ENCODE measurements around the gene TSPYL6.

Gene TSPYL6

GRCh38 chr2:54255230-54256090, 569 bp downstream of the TSPYL6 start:
- no peak for DNase-seq (ENCODE audit: low spot score)

DNA sequence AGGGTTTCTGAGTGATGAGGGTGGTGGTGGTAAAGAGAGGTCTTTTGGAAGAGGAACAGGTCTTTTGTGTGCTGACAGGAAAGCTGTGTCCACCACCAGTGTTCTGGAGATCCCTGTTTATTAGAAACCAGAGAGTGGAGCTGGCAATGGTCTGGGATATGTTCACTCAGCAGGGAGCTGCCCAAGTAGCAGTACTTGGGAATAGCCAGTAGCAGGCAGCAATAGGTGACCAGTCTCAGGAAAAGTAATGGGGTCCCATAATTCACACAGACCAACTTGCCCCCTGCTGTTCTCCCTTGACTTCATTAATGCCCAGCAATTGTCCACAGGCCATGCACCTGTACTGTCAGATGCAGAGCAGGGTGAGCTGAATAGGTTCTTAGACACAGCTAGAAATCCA, 1.8 kb downstream of the TSPYL6 start:
- no peak for DNase-seq (ENCODE audit: low spot score)

- DNase-seq (ENCODE audit: low spot score): no peak
These were observed 6.4 kb downstream of the TSPYL6 start for GRCh38 chr2:54249629-54250028.

GRCh38 chr2:54247115-54247514, 8.9 kb downstream of the TSPYL6 start:
- no peak for DNase-seq (ENCODE audit: low spot score)

- no peak for DNase-seq (ENCODE audit: low spot score)
These were observed 15.2 kb downstream of the TSPYL6 start for GRCh38 chr2:54240515-54241469.

DNA sequence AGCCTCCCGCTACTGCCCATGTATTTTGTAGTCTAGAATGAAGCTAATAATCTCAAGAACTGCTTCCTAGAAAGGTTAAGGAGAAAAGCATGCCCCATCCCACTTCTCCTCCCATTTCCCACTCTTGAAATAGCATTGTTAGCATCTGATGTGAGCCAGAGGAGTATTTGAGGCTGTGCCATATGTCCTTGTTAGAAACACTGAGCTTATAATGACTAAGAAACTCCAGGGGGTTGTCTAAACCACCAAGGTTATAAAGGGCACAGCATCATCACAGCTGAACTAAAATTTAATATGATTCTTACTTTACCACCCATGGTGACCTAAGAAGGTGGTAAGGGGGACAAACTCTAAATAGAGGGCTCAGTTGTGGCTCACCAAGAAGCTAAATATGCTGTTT, 16.6 kb downstream of the TSPYL6 start:
- DNase-seq (ENCODE audit: low spot score): no peak

DNA sequence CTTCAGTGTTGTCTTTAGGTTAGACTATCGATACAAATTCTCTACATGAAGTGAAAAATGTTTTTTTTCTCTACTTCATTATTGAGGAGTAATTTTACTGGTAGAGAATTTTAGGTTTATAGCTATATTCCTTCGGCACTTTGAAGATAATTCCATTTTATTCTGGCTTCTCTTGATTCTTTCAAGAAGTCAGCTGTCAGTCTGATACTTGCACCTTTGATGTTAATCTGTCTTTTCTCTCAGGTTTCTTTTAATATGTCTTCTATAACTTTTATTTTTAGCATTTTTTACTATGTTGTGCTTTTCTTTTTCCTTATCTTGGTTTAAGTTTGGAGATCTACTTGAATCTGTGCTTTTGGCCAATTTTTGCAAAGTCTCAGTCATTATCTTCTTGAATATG, 18.6 kb downstream of the TSPYL6 start:
- DNase-seq (ENCODE audit: low spot score): no peak

DNA sequence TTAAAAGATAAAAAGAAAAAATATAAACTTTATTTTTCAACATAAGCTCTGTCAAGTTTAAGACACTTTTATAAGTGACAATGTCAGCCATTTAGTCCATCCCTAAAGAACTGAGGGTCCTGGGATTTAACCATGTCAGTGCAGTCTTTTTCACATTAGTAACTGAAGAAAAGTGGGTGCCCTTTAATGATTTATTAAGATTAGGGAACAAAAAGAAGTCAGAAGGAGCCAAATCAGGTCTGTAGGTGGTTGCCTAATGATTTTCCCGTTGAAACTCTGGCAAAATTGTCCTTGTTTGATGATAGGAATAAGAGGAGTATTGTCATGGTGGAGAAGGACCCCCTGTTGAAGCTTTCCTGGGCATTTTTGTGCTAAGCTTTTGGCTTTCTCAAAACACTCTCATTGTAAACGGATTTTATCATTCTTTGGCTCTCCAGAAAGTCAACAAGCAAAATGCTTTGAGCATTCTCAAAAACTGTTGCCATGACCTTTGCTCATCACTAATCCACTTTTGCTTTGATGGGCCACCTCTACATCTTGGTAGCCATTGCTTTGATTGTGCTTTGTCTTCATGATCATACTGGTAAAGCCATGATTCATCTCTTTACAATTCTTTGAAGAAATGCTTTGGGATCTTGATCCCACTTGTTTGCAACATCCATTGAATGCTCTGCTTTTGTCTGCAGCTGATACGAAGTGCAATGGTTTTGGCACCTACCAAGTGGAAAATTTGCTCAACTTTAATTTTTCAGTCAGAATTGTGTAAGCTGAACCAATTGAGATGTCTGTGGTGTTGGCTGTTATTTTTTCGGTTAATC, 22.0 kb downstream of the TSPYL6 start:
- DNase-seq (ENCODE audit: low spot score): no peak

DNA sequence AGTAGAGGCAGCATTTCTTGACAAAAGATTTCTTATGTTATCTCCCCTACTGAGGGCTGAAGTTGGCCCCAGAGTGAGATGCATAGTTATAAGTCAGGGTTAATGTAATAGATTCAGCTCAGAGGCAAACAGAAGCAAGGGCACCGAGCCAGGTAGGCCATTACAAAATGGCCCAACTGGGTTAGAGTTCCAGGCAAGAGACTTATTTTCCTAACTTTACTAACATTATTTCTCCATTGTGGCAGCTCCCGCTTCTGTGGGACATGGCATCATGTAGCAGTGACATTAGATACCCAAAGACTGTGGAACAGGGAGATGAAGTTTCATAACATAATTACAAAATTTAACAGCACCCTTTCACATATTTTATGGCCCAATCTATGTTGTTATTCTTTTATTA, 27.1 kb downstream of the TSPYL6 start:
- no peak for DNase-seq (ENCODE audit: low spot score)

DNA sequence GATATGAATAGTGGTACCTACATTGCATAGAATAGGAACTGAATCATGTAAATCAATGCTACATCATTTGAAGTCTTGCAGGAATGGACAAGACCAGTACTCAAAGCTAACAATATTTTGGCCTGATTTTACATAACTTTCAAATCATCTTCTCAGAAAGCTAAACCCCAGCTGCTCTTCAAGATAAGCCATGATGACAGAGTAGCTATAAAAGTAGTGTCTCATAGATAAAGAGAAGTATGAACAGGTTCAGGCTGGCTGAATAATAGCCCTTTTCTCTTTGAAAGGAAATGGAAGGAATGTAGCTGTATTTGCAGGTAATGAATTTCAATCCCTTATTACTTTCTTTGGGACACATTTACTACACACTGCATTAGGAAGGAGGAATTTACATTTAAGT, 28.2 kb downstream of the TSPYL6 start:
- no peak for DNase-seq (ENCODE audit: low spot score)

GRCh38 chr2:54226260-54226659, 29.8 kb downstream of the TSPYL6 start:
- peak; percentile 81 for DNase-seq (ENCODE audit: low spot score)

DNA sequence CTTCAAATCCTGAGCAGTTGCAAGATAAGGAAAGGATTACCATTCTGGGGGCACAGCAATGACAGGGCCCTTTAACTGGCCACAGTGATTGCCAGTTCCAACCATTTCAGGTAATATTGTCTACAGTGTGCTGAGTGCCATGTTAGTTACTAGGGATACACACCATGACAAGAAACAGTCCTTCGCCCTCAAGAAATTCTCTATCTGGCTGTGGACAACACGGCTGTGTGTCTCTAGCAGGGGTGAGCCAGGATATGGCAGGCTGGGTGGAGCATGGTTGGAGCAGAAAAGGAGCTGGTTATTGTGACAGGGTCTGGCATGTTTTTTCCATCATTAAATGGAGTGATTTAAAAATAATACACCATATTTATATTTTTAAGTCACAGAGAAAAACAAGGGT, 31.0 kb downstream of the TSPYL6 start:
- DNase-seq (ENCODE audit: low spot score): no peak

DNA sequence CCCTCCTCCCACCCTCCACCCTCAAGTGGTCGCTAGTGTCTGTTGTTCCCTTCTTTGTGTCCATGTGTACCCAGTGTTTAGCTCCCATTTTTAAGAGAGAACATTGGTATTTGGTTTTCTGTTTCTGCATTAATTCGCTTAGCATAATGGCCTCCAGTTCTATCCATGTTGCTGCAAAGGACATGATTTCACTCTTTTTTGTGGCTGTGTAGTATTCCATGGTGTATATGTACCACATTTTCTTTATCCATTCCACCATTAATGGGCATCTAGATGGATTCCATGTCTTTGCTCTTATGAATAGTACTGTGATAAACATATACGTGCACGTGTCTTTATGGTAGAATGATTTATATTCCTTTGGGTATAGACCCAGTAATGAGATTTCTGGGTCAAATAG, 42.9 kb downstream of the TSPYL6 start:
- no peak for DNase-seq (ENCODE audit: low spot score)

DNA sequence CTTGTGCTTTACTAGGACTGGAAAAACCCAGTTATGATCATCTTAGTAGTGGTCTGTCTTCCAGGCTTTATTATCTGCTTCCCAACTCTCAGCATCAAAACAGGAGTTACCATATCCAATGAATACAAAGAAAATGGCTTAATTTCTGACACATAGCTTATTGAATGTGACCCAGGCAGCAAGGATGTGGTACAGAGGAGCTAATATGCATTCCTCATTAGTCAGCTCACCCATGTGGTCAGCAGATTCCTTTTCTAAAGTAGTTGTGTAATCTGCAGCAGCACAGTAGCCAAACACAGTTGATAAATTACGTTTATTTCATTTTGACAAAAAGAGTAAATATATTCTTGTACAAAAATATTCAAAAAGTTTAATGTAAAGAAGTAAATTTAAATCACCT, 43.6 kb downstream of the TSPYL6 start:
- DNase-seq (ENCODE audit: low spot score): peak; percentile 44

GRCh38 chr2:54209379-54209778, 46.6 kb downstream of the TSPYL6 start:
- DNase-seq (ENCODE audit: low spot score): no peak

DNA sequence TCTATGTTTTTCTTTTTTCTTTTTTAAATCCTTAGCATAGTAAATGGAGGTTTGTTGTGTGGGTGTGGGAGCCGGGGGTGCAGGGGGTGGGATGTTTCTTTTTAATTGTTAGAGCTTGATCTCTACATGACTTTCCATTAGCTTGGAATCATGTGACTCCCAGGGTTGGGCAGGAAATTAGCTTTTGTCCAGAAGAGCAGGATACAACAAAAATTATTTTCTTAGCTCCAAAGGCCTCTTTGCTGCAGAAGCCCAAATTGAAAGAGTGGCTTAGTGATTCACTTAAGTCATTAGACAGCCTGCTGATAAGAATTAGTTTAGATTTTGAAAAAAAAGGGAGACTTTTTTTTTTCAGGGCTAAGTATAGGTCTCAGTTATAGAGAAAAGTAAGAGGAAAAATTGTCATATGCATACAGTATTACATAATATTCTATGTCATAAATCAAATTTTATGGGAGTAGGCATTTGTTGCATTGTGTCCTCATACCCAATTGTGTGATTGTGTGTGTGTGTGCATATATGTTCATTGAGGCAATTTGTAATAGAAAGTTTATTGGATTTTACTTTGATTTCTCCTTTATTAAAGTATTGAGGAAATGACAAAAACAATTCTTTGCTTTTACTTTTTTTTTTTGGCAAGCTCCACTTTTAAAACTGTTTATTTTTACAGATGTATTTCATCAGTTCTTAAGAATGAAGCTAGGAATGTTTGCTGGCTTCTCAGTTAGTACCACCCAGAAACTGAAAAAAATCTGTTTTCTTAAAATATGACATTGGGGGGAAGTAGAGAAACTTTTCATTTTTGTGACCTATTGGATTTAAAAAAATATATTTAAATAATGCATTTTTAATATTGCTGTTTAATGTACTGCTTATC, 47.4 kb downstream of the TSPYL6 start:
- DNase-seq (ENCODE audit: low spot score): no peak

DNA sequence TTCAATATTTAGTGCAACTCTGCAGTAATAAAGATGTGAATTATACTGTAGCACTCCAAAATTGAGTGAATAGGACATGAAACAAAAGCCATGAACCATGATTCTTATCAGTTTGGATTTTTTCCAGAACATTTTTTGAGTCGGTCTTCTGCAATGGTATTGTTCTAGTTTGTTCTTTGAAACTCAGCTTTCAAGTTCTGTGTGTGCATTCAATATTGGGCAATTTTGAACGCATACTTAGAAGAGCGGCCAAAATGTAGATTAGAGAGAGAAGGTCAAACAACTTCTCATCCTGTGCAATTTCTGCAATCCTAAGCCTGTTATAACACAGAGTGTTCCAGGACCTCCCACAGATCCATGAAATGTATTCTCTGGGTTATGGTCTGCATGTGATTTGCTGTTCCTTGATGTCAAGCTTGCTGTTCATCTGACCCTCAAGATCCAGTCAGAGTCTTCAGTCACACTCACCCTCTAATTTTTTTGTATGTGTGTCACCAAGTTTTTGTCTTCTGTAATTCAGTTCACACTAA, 48.3 kb downstream of the TSPYL6 start:
- DNase-seq (ENCODE audit: low spot score): no peak

GRCh38 chr2:54206596-54206995, 49.4 kb downstream of the TSPYL6 start:
- DNase-seq (ENCODE audit: low spot score): peak; percentile 45

DNA sequence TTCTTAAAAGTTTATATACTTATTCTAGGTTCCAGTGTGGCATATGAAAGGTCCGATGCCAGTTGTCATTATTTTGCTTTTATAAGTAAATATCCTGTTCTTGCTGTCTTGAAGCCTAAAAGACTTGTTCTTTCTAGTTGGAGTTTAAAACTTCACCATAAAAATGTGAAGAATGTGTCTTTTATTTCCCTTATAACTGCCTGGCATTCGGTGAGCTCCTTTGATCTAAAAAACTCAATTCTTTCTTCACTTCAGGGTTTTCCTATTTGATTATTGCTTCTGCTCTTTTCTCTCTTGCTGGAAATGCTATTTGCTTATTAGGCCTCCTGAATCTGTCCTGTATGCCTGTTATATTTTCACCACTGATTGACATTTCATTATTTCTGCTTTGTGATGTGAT, 51.6 kb downstream of the TSPYL6 start:
- DNase-seq (ENCODE audit: low spot score): no peak

Data from COLO829 (cell line).